Calu3 (cell line): ENCODE results near the gene PREX1. TPM values are rescaled to one million over a fixed set of nuclear protein-coding genes. Genes with fewer than 3 reads are reported as not detected.

Experiments used
- BruUV-seq: library from RNA; stranded (reverse); fragments of 400-500 nt; replicated peaks from 2 replicates; lab custom pipeline; 2021; lab: Mats Ljungman, UMichigan
- CTCF ChIA-PET: fragments of 300-600 bp; sonication (Branson Sonifier 250); formaldehyde crosslinking; loops from one replicate; lab custom pipeline; 2022; ENCODE audit warnings: antibody characterized with exemption; lab: Charles Lee
- DNase-seq: peaks from one replicate; pipeline ENCODE4 v3.0.0; 2022
- H3K27ac Mint-ChIP-seq: one replicate; pipeline ENCODE4 v1.8.0; 2022; ENCODE audit warnings: mixed read lengths; ENCODE audit not compliant: unreplicated experiment
- H3K27me3 Mint-ChIP-seq: one replicate; pipeline ENCODE4 v1.8.0; 2022; ENCODE audit warnings: mixed read lengths; ENCODE audit not compliant: unreplicated experiment
- H3K36me3 Mint-ChIP-seq: one replicate; pipeline ENCODE4 v1.8.0; 2022; ENCODE audit warnings: mild to moderate bottlenecking, moderate library complexity, mixed read lengths; ENCODE audit not compliant: insufficient read depth, unreplicated experiment
- H3K4me1 Mint-ChIP-seq: one replicate; pipeline ENCODE4 v1.8.0; 2022; ENCODE audit warnings: mild to moderate bottlenecking, low read depth, mixed read lengths; ENCODE audit not compliant: unreplicated experiment
- H3K4me3 Mint-ChIP-seq: one replicate; pipeline ENCODE4 v1.8.0; 2022; ENCODE audit warnings: mild to moderate bottlenecking, low read depth, moderate library complexity, mixed read lengths; ENCODE audit not compliant: unreplicated experiment
- H3K9me3 Mint-ChIP-seq: one replicate; pipeline ENCODE4 v1.8.0; 2022; ENCODE audit warnings: low read depth, mixed read lengths; ENCODE audit not compliant: unreplicated experiment
- CTCF ChIP-seq: fragments of 200-600 bp; IDR thresholded peaks from one replicate; pipeline ENCODE4 v1.8.0; 2022; ENCODE audit warnings: antibody characterized with exemption; ENCODE audit not compliant: unreplicated experiment
- intact Hi-C: fragments of 100-400 bp; cut with micrococcal nuclease; formaldehyde crosslinking; loops from one replicate; pipeline ENCODE4 v1.10.0; 2022; ENCODE audit not compliant: unreplicated experiment
- total RNA-seq: library from RNA; stranded (reverse); gene quantifications from 2 replicates; pipeline ENCODE4 v1.2.3, GENCODE V29; 2022

The PREX1 gene
- total RNA-seq, 1 experiment from 2014 or later: 0.31 TPM

DNA sequence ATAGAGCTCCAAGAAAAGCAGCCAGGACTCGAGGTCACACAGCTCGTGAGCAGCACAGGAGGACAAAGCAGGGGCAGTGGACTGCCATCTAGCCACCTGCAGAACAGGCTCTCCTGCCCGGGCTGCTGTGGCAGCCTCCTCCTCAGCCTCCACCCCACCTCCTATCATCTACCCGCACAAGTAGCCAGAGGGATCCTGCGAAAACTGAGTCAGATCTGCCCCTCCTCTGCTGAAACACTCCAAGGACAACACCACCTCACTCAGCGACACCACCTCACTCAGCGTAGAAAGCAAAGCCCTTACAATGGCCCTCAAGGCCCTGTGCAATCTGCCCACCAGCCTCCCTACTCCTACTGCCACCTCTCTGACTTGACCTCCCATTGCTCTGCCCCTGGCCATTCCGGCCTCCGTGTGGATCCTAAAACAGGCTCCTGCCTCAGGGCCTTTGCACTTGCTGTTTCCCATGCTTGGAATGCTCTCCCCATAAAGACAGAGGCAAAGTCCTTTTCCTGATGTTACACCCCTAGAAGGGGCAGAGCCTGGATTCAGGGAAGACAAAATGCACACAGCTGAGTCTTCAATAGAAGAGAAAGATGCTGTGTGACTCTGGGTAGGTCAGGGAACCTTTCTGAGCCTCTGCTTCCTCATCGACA, 19.3 kb downstream of the PREX1 start:
- Mint-ChIP-seq H3K27ac (no peak overlapping the region), H3K4me3 (no peak overlapping the region), H3K9me3 (no peaks in the 10 kb centered on the region), H3K4me1 (no peaks in the 10 kb centered on the region), H3K36me3 (no peaks in the 10 kb centered on the region), H3K27me3 (peaks cover 63% of the 10 kb centered on the region)
- BruUV-seq: no TSS peak
- CTCF ChIA-PET: no interaction called here
- intact Hi-C loops: no loop called here
- TF ChIP-seq CTCF: no peak
- no peak for DNase-seq

- Mint-ChIP-seq H3K36me3 (no peaks in the 10 kb centered on the region), H3K27ac (no peak overlapping the region), H3K4me1 (no peaks in the 10 kb centered on the region), H3K4me3 (no peak overlapping the region), H3K9me3 (no peaks in the 10 kb centered on the region), H3K27me3 (peaks cover 70% of the 10 kb centered on the region)
- no peak for TF ChIP-seq CTCF
- no peak for DNase-seq
- intact Hi-C loops: no loop called here
- BruUV-seq: no TSS peak
- CTCF ChIA-PET: no interaction called here
These were observed 20.0 kb downstream of the PREX1 start for GRCh38 chr20:48807586-48808381.

DNA sequence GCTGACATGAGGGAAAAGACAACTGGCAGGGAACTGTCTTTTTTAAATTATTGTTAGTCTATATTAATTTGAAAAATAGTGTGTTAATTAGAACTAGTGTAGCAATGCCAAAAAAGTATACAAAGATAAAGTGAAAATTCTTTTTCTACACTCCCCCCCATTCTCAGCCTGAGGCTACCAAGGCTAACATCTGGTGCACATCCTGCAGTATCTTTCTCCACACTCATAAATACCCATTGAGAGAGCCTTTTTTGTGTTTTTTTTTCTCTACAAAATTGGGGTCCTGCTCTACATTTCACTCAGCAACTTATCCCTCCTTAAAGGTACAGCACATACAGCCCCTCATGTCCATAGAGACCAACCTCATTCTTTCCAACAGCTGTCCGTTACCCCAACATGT, 20.7 kb downstream of the PREX1 start:
- TF ChIP-seq CTCF: no peak
- no TSS peak for BruUV-seq
- no peaks in the 10 kb centered on the region for H3K36me3 Mint-ChIP-seq
- no peaks in the 10 kb centered on the region for H3K9me3 Mint-ChIP-seq
- no peak for DNase-seq
- no peaks in the 10 kb centered on the region for H3K4me1 Mint-ChIP-seq
- CTCF ChIA-PET: no interaction called here
- peaks cover 77% of the 10 kb centered on the region for H3K27me3 Mint-ChIP-seq
- intact Hi-C loops: no loop called here
- H3K27ac Mint-ChIP-seq: no peak overlapping the region
- H3K4me3 Mint-ChIP-seq: no peak overlapping the region

- intact Hi-C loops: no loop called here
- Mint-ChIP-seq H3K4me3 (no peak overlapping the region), H3K4me1 (no peaks in the 10 kb centered on the region), H3K36me3 (no peaks in the 10 kb centered on the region), H3K9me3 (no peaks in the 10 kb centered on the region), H3K27me3 (peaks cover 91% of the 10 kb centered on the region), H3K27ac (no peak overlapping the region)
- DNase-seq: no peak
- no peak for TF ChIP-seq CTCF
- BruUV-seq: no TSS peak
- CTCF ChIA-PET: interaction anchor here (1.2 kb wide), 1 partner anchor 15 kb away, joined by 6 read pairs; no protein-coding TSS in a partner anchor
These were observed 22.1 kb downstream of the PREX1 start for GRCh38 chr20:48805716-48806115.
